HUES6 (cell line): ENCODE results near the gene TMEM109.
A peak's percentile ranks its signal among the peaks of the same experiment; 100 is the strongest.

ENCODE experiments used
- H3K27ac ChIP-seq: 2 replicates; pipeline ENCODE4 v1.7.0; 2013; ENCODE audit warnings: low read depth, mild to moderate bottlenecking, low read length, inconsistent platforms
- H3K27me3 ChIP-seq: 2 replicates; pipeline ENCODE4 v1.6.1; 2013; ENCODE audit warnings: low read length; ENCODE audit not compliant: control insufficient read depth, insufficient read depth
- H3K36me3 ChIP-seq: 2 replicates; pipeline ENCODE4 v1.6.1; 2013; ENCODE audit warnings: low read length; ENCODE audit not compliant: control insufficient read depth, insufficient read depth
- H3K4me1 ChIP-seq: 2 replicates; pipeline ENCODE4 v1.6.1; 2013; ENCODE audit warnings: low read length; ENCODE audit not compliant: control insufficient read depth, insufficient read depth
- H3K4me3 ChIP-seq: 2 replicates; pipeline ENCODE4 v1.5.1; 2013; ENCODE audit warnings: low read depth, low read length
- H3K9ac ChIP-seq: one replicate; pipeline ENCODE4 v1.6.1; 2013; ENCODE audit warnings: mild to moderate bottlenecking, low read length
- H3K9me3 ChIP-seq: 2 replicates; pipeline ENCODE4 v1.6.1; 2013; ENCODE audit warnings: low read depth, low read length; ENCODE audit not compliant: control insufficient read depth, insufficient read depth

The TMEM109 gene

GRCh38 chr11:60922906-60923305 is 8.9 kb downstream of the TMEM109 start:
- H3K27me3 ChIP-seq = no peaks in the 10 kb centered on the region
- H3K4me3 ChIP-seq = no peak overlapping the region
- peaks cover 22% of the 10 kb centered on the region; the same call in 1 of the 2 replicates for H3K4me1 ChIP-seq
- peaks cover 27% of the 10 kb centered on the region for H3K36me3 ChIP-seq
- H3K27ac ChIP-seq = no peak overlapping the region
- no peak overlapping the region for H3K9ac ChIP-seq
- no peaks in the 10 kb centered on the region; the same call in 1 of the 2 replicates for H3K9me3 ChIP-seq

GRCh38 chr11:60923326-60923725 is 9.4 kb downstream of the TMEM109 start:
- Histone ChIP-seq H3K9me3 (no peaks in the 10 kb centered on the region), H3K27me3 (no peaks in the 10 kb centered on the region), H3K4me1 (peaks cover 22% of the 10 kb centered on the region; the same call in 1 of the 2 replicates), H3K9ac (no peak overlapping the region), H3K36me3 (peaks cover 31% of the 10 kb centered on the region), H3K4me3 (no peak overlapping the region), H3K27ac (no peak overlapping the region)

- H3K9ac ChIP-seq = peak overlapping the region; percentile 10
Observed at GRCh38 chr11:60923800-60924109, 9.8 kb downstream of the TMEM109 start.

GRCh38 chr11:60924110-60924905 is 10.3 kb downstream of the TMEM109 start, which contains the start of gene TMEM132A:
TSS of gene TMEM132A (plus strand) at chr11:60924460. CDS start at chr11:60924634, 174 bp downstream.
- no peaks in the 10 kb centered on the region for H3K27me3 ChIP-seq
- H3K4me3 ChIP-seq = peak within 1 kb of the TSS; percentile 86
- no peaks in the 10 kb centered on the region for H3K9me3 ChIP-seq
- peaks cover 41% of the 10 kb centered on the region for H3K36me3 ChIP-seq
- peak within 1 kb of the TSS; percentile 32 for H3K9ac ChIP-seq
- no peak within 1 kb of the TSS for H3K27ac ChIP-seq
- peaks cover 16% of the 10 kb centered on the region; the same call in 1 of the 2 replicates for H3K4me1 ChIP-seq

More at GRCh38 chr11:60923800-60924109, 9.8 kb downstream of the TMEM109 start:
- H3K27me3 ChIP-seq = no peaks in the 10 kb centered on the region
- peaks cover 19% of the 10 kb centered on the region; the same call in 1 of the 2 replicates for H3K4me1 ChIP-seq
- H3K36me3 ChIP-seq = peaks cover 35% of the 10 kb centered on the region
- peak overlapping the region; percentile 86 for H3K4me3 ChIP-seq
- no peak overlapping the region for H3K27ac ChIP-seq
- no peaks in the 10 kb centered on the region for H3K9me3 ChIP-seq

GRCh38 chr11:60924906-60925853 is 11.2 kb downstream of the TMEM109 start:
- H3K9me3 ChIP-seq = no peaks in the 10 kb centered on the region
- H3K27me3 ChIP-seq = no peaks in the 10 kb centered on the region
- no peak overlapping the region for H3K27ac ChIP-seq
- H3K36me3 ChIP-seq = peaks cover 44% of the 10 kb centered on the region
- peak overlapping the region; percentile 32 for H3K9ac ChIP-seq
- H3K4me3 ChIP-seq = peak overlapping the region; percentile 86
- H3K4me1 ChIP-seq = peaks cover 16% of the 10 kb centered on the region; the same call in 1 of the 2 replicates

GRCh38 chr11:60925868-60926267 is 11.9 kb downstream of the TMEM109 start:
- no peak overlapping the region for H3K9ac ChIP-seq
- peaks cover 44% of the 10 kb centered on the region for H3K36me3 ChIP-seq
- no peaks in the 10 kb centered on the region for H3K9me3 ChIP-seq
- H3K4me1 ChIP-seq = peaks cover 16% of the 10 kb centered on the region; the same call in 1 of the 2 replicates
- no peak overlapping the region for H3K27ac ChIP-seq
- H3K27me3 ChIP-seq = no peaks in the 10 kb centered on the region
- peak overlapping the region; percentile 86; the same call in 1 of the 2 replicates for H3K4me3 ChIP-seq

GRCh38 chr11:60926500-60926899 is 12.5 kb downstream of the TMEM109 start:
- H3K9ac ChIP-seq = no peak overlapping the region
- peaks cover 16% of the 10 kb centered on the region; the same call in 1 of the 2 replicates for H3K4me1 ChIP-seq
- H3K4me3 ChIP-seq = no peak overlapping the region
- no peaks in the 10 kb centered on the region for H3K27me3 ChIP-seq
- H3K9me3 ChIP-seq = no peaks in the 10 kb centered on the region
- no peak overlapping the region for H3K27ac ChIP-seq
- H3K36me3 ChIP-seq = peaks cover 44% of the 10 kb centered on the region

- H3K36me3 ChIP-seq = peaks cover 46% of the 10 kb centered on the region
- no peak overlapping the region for H3K27ac ChIP-seq
- H3K9me3 ChIP-seq = no peaks in the 10 kb centered on the region
- no peaks in the 10 kb centered on the region for H3K27me3 ChIP-seq
- H3K4me1 ChIP-seq = peaks cover 16% of the 10 kb centered on the region; the same call in 1 of the 2 replicates
- no peak overlapping the region for H3K9ac ChIP-seq
- H3K4me3 ChIP-seq = no peak overlapping the region
Observed at GRCh38 chr11:60927061-60927592, 13.2 kb downstream of the TMEM109 start.

- H3K27ac ChIP-seq = no peak overlapping the region
- no peaks in the 10 kb centered on the region for H3K9me3 ChIP-seq
- no peaks in the 10 kb centered on the region for H3K27me3 ChIP-seq
- peaks cover 50% of the 10 kb centered on the region for H3K36me3 ChIP-seq
- no peak overlapping the region for H3K9ac ChIP-seq
- H3K4me1 ChIP-seq = peaks cover 17% of the 10 kb centered on the region; the same call in 1 of the 2 replicates
- H3K4me3 ChIP-seq = no peak overlapping the region
Observed at GRCh38 chr11:60927600-60927999, 13.6 kb downstream of the TMEM109 start.

- Histone ChIP-seq H3K9me3 (no peaks in the 10 kb centered on the region), H3K4me3 (no peak overlapping the region), H3K9ac (no peak overlapping the region), H3K27ac (no peak overlapping the region), H3K4me1 (peaks cover 18% of the 10 kb centered on the region; the same call in 1 of the 2 replicates), H3K36me3 (peaks cover 54% of the 10 kb centered on the region), H3K27me3 (no peaks in the 10 kb centered on the region)
Observed at GRCh38 chr11:60928563-60929001, 14.6 kb downstream of the TMEM109 start.
